MCF 10A (cell line): ENCODE data around the gene HOXB5. TPM values are rescaled to one million over a fixed set of nuclear protein-coding genes. Genes with fewer than 3 reads are reported as not detected.

Experiments used
- BruUV-seq: library from RNA; stranded (reverse); fragments of 400-500 nt; replicated peaks from 2 replicates; lab custom pipeline; 2021; lab: Mats Ljungman, UMichigan
- CTCF ChIA-PET: fragments of 300-600 bp; sonication (Branson Sonifier 250); formaldehyde crosslinking; extraction: SDS; loops from one replicate; lab custom pipeline; 2021; ENCODE audit warnings: antibody characterized with exemption, inconsistent platforms; lab: Yijun Ruan, JAX
- POLR2A ChIA-PET: fragments of 300-600, 350-650 bp; sonication (Branson Sonifier 250); formaldehyde crosslinking; extraction: SDS; loops from one replicate; lab custom pipeline; 2020; ENCODE audit warnings: antibody characterized with exemption, inconsistent platforms; lab: Yijun Ruan, JAX
- DNase-seq: peaks from one replicate; pipeline ENCODE4 v3.0.0-alpha.2; 2018; ENCODE audit not compliant: unreplicated experiment
- H3K27ac Mint-ChIP-seq: one replicate; pipeline ENCODE4 v1.8.0; 2022; ENCODE audit warnings: mild to moderate bottlenecking, low read depth, mixed read lengths; ENCODE audit not compliant: unreplicated experiment
- H3K27me3 Mint-ChIP-seq: one replicate; pipeline ENCODE4 v1.8.0; 2022; ENCODE audit warnings: mixed read lengths; ENCODE audit not compliant: insufficient read depth, unreplicated experiment
- H3K36me3 Mint-ChIP-seq: one replicate; pipeline ENCODE4 v1.8.0; 2022; ENCODE audit warnings: mild to moderate bottlenecking, moderate library complexity, mixed read lengths; ENCODE audit not compliant: insufficient read depth, unreplicated experiment
- H3K4me1 Mint-ChIP-seq: one replicate; pipeline ENCODE4 v1.8.0; 2022; ENCODE audit warnings: mixed read lengths; ENCODE audit not compliant: insufficient read depth, unreplicated experiment
- H3K4me3 Mint-ChIP-seq: one replicate; pipeline ENCODE4 v1.8.0; 2022; ENCODE audit warnings: mild to moderate bottlenecking, moderate library complexity, mixed read lengths; ENCODE audit not compliant: unreplicated experiment
- H3K9me3 Mint-ChIP-seq: one replicate; pipeline ENCODE4 v1.8.0; 2022; ENCODE audit warnings: mixed read lengths; ENCODE audit not compliant: unreplicated experiment
- CTCF ChIP-seq: fragments of 200-600 bp; IDR thresholded peaks from one replicate; pipeline ENCODE4 v1.8.0; 2022; ENCODE audit warnings: antibody characterized with exemption, mild to moderate bottlenecking; ENCODE audit not compliant: unreplicated experiment
- intact Hi-C: fragments of 100-400 bp; cut with micrococcal nuclease; formaldehyde crosslinking; loops from 2 replicates; pipeline ENCODE4 v1.14.1; 2022
- total RNA-seq: library from RNA; stranded (reverse); gene quantifications from 2 replicates; pipeline ENCODE4 v1.2.3, GENCODE V29; 2022

The HOXB5 gene
- total RNA-seq, 1 experiment from 2014 or later, result not detected

GRCh38 chr17:48550502-48551213 lies 42.9 kb downstream of the HOXB5 start:
- TF ChIP-seq CTCF, result no peak
- Mint-ChIP-seq H3K9me3 (no peaks in the 10 kb centered on the region), H3K27me3 (no peaks in the 10 kb centered on the region), H3K4me3 (no peak overlapping the region), H3K27ac (no peak overlapping the region), H3K4me1 (peaks cover 11% of the 10 kb centered on the region), H3K36me3 (no peaks in the 10 kb centered on the region)
- BruUV-seq, result no TSS peak
- DNase-seq, result no peak
- CTCF ChIA-PET, result no interaction called here
- POLR2A ChIA-PET, result interaction anchor here (0.7 kb wide), 1 partner anchor 798 kb away, joined by 3 read pairs; no protein-coding TSS in a partner anchor
- intact Hi-C loops, result no loop called here

- BruUV-seq, result no TSS peak
- Mint-ChIP-seq H3K9me3 (no peaks in the 10 kb centered on the region), H3K4me3 (no peak overlapping the region), H3K36me3 (no peaks in the 10 kb centered on the region), H3K27me3 (no peaks in the 10 kb centered on the region), H3K4me1 (peaks cover 7% of the 10 kb centered on the region), H3K27ac (no peak overlapping the region)
- POLR2A ChIA-PET, result interaction anchor here (0.7 kb wide), 1 partner anchor 799 kb away, joined by 3 read pairs; no protein-coding TSS in a partner anchor
- CTCF ChIA-PET, result no interaction called here
- no peak for DNase-seq
- intact Hi-C loops, result no loop called here
- TF ChIP-seq CTCF, result no peak
These were observed 43.6 kb downstream of the HOXB5 start for GRCh38 chr17:48549914-48550501.

- H3K27ac Mint-ChIP-seq, result no peak overlapping the region
- H3K36me3 Mint-ChIP-seq, result no peaks in the 10 kb centered on the region
- BruUV-seq, result no TSS peak
- no peaks in the 10 kb centered on the region for H3K4me1 Mint-ChIP-seq
- no peaks in the 10 kb centered on the region for H3K27me3 Mint-ChIP-seq
- intact Hi-C loops, result no loop called here
- CTCF ChIA-PET, result no interaction called here
- TF ChIP-seq CTCF, result no peak
- no peak overlapping the region for H3K4me3 Mint-ChIP-seq
- H3K9me3 Mint-ChIP-seq, result no peaks in the 10 kb centered on the region
- no peak for DNase-seq
- POLR2A ChIA-PET, result no interaction called here
These were observed 44.3 kb downstream of the HOXB5 start for GRCh38 chr17:48549281-48549630.

DNA sequence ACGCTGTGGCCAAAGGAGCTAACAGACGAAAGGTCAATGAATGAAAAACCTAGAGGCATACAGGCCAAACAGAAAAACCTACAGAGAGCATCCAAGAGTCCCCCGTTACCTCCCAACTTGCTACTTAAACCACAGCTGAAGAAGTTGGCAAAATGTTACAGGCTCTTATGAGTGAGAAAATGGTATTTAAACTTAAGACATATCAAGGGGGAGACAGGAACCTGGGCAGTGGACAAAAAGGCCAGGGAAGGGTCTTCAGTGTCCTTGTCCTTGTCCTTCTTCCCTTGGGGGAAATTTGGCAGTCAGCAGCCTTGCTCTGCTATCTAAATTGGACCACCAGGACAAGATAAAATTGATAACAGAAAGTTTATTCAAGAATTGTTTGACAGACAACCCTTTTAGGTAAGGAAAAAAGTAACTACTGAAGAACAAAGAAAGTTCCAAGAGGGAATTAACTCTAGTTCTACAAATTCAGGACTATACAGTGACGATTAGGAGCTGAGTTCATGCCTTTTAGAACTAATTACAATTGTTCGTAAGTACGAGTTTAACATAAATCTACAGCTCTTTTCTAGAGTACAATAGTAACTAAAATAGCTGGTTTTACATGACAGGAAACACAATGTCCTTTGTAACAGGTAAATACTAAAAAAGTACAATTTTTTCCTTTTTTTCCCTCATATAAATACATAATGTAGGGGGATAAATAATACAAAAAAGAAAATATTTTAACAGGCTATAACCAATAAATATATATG lies 44.9 kb downstream of the HOXB5 start:
- no peak for DNase-seq
- Mint-ChIP-seq H3K27ac (no peak overlapping the region), H3K4me3 (no peak overlapping the region), H3K4me1 (no peaks in the 10 kb centered on the region), H3K36me3 (no peaks in the 10 kb centered on the region), H3K9me3 (no peaks in the 10 kb centered on the region), H3K27me3 (no peaks in the 10 kb centered on the region)
- POLR2A ChIA-PET, result no interaction called here
- no peak for TF ChIP-seq CTCF
- intact Hi-C loops, result no loop called here
- no TSS peak for BruUV-seq
- CTCF ChIA-PET, result interaction anchor here (0.6 kb wide), 1 partner anchor 9 kb away, joined by 3 read pairs; no protein-coding TSS in a partner anchor
